GM21528 (cell line): ENCODE data around the gene BSN.

Experiments
- ATAC-seq: cut with Tn5 transposase; IDR thresholded peaks from one replicate; pipeline ENCODE4 v1.9.1; 2021; ENCODE audit warnings: mild to moderate bottlenecking, moderate library complexity; ENCODE audit not compliant: unreplicated experiment, low FRiP score

The BSN gene

DNA sequence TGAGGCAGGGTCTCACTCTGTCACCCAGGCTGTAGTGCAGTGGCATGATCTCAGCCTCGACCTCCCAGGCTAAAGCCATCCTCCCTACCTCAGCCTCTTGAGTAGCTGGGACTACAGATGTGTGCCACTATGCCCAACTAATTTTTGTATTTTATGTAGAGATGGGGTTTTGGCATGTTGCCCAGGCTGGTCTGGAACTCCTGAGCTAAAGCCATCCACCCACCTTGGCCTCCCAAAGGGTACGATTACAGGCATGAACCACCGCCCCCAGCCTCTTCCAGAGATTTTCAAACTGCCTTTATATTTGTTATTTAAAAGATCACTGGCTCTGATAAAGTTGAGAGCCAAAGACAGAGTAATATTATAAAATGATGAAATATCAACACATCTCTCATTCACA lies 37.3 kb downstream of the BSN start:
- ATAC-seq: no peak

DNA sequence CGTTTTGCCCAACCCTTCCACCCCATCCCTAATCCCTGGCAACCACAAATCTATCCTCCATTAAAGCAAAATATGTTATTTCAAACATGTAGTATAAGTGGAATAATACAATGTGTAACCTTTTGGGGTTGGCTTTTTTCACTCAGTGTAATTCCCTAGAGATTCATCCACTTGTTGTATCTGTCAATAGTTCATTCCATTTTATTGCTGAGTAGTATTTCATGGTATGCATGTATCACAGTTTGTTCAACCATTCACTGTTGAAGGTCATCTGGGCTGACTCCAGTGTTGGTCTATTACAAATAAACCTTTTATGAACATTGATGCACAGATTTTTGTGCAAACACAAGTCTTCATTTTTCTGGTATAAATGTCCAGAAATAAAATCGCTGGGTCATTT lies 38.8 kb downstream of the BSN start:
- ATAC-seq: no peak

DNA sequence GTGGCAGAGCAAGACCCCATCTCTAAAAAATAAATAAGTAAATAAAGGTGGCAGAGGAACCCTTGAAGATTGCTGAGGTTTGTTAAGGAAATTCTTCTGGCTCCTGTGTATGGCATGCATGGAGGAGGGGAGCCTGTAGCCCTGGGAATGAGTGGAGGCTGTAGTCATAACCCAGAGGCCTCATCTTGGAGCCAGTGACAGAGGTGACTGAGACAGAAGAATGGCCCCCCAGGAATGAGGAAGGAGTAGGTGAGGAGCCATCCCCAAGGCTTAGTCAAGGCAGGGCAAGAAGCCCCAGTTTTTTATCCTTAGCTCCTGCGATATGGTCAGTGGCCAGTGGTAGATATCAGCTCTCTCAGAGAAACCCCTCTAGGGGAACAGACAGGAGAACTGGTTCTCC lies 46.5 kb downstream of the BSN start:
- ATAC-seq: no peak

DNA sequence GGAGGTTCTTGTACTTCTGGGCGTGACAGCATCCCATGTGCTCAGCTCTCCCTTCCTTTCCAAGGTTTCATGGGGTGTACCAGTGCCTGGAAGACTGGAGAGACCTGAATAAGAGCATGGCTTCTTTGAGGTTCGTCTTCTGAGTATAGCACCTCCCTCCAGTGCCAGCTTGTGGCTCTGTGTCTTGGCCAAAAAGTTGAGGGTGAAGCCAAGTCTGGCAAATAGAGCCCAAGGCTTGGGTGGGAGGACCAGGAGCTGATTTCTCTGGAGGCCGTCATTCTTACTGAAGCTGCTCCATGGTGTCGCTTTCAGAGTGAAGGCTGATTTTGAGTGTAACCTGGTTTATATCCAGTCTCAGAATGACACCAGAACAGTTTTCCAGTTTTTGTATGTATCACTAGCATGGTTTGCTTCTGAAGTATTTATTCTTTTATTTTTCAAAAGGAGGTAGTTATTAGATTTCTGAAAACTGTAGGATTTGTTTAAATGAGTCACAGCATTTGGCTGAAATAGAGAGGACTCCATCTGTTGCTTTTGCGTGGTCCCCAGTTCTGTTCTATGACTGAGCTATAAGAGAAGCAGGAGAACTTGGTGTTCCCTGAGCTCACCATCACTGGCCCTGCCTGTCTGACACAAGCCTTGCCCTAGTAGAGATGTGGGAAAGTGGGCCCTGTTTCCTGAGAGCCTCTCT lies 47.2 kb downstream of the BSN start:
- ATAC-seq: no peak

DNA sequence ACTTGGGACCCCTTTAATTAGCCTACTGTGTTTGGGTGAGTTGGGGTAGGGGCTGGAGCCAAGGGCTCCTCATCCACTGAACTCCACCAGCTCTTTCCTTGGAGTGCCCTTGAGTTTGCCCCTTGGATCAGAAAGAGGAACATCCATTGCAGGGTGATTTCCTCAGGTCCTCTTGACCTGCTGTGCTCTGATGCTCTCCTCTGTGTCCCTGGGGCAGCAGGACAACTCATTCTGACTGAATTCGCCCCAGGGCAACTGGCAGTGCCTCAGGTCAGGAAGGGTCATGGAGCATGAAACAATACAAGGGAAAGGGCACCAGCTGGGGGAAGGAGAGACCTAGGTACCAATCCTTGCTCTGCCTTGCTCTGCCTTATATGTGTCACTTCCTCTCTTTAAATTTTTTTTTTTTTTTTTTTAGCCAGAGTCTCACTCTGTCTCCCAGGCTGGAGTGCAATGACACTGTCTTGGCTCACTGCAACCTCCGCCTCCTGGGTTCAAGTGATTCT lies 47.8 kb downstream of the BSN start:
- ATAC-seq: no peak

DNA sequence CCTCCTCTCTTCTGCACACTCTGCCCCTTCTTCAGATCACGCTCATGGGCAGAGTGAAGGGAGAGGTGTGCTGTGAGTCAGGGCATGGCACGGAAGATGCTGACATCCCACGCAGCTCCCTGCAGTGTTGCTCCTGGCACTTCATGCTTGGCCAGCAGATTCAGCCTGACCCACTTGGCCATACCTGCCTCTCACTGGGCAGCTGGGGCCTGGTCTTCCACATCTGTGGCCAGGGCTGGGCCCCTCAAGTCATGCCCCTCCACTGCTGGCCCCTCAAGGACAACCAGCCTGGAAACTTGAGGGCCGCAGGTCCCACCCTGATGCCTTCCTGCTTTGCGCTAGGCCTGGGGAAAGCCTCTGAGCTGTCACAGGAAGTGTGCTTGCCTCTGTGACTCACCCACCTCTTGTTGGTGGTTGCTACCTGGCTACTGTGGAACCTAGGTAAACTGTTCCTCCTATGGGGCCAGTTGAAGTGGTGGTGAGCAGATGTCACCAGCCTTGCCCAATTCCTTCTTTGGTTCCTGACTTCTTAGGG lies 48.7 kb downstream of the BSN start:
- ATAC-seq: no peak

DNA sequence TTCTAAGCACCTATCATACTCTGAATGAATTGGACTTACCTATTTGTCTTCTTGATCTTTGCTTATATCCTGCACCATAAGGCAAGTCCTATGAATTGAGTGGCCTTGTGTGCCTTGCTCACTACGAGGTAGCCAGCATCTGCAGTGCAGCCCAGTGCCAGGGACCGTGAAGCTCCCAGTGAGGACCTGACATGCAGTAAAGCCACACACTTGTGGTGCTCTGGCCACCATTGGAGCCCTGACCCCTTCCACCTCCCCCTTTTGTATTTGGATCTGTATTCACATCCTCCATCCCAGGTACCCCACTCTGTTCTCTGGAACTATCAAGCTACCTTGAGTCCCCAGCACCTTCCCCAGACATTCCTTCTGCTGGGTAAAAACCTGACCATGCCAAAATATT lies 52.1 kb downstream of the BSN start:
- ATAC-seq: no peak

DNA sequence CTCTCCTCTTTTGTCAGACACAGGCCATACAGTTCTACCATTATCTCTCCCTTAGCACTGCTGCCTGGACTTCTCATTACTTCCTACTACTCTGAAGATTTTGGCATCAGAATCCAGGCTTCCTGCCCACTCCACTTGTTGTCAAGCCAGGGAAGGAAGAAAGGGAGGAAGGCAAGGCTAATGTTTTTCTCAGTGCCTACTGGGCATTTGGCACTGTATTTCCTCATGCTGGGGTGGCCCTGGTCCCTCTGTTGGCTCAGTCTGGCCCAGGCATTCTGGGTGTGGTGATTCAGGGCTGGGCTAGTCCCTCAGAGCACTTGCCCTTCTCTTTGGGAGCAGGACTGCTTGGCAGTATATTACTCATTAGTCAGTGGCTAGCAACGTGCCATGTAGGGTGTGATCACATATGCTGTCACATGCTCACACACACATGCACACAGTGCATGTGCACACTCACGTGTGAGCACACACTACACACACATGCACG lies 52.9 kb downstream of the BSN start:
- no peak for ATAC-seq

DNA sequence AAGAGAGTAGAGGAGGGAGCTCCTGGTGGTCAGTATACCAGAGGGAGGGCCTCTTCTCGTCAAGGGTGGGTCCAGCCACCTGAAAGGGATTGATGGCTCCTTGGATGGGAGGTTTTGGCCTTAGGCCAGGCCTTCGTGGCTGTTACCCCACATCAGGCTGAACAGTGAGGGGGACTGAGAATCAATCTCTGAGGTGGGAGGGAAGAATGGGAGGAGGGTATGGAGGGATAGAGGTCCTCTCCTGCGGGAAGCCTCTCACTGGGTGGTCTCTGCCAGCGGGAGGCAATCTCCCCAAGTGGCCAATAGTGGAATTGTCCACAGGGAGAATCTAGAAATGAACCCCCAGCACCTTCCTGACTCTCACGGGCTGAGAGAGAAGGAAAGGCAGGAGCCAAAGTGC lies 53.5 kb downstream of the BSN start:
- ATAC-seq: no peak

DNA sequence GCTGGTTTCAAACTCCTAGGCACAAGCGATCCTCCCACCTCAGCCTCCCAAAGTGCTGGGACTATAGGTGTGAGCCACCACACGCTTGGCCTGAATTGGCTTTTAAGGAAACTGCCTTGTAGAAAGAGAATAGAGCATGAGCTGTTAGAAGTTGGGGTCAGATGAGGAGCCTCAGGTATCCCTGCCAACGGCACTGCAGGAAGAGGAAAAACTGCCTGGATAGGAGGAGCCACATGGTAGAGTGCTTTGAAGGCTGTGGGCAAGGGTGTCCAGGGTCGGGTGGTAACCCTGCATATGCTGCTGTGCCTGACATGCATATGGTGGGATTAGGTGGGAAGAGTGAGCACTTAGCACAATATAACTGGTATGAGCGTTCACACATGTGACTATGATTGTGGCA lies 55.0 kb downstream of the BSN start:
- ATAC-seq: no peak

DNA sequence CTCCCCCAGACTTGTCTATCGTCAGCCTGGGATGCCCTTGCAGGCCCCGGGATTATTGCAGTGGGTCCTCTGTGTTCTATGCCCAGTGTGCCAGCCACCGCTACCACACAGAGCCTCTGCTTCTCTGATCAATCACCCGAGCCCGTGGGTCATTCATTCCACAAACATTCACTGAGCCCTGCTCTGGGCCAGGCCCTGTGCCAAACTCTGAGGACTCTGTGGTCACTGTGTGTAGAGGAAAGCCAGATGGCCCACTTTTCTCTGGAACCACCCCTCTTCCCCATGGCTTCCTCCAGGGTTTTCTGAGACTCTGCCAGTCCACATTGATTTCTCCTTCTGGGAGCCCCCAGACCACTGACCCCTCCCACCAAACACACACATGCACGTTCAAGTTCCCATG lies 55.5 kb downstream of the BSN start:
- ATAC-seq: no peak

DNA sequence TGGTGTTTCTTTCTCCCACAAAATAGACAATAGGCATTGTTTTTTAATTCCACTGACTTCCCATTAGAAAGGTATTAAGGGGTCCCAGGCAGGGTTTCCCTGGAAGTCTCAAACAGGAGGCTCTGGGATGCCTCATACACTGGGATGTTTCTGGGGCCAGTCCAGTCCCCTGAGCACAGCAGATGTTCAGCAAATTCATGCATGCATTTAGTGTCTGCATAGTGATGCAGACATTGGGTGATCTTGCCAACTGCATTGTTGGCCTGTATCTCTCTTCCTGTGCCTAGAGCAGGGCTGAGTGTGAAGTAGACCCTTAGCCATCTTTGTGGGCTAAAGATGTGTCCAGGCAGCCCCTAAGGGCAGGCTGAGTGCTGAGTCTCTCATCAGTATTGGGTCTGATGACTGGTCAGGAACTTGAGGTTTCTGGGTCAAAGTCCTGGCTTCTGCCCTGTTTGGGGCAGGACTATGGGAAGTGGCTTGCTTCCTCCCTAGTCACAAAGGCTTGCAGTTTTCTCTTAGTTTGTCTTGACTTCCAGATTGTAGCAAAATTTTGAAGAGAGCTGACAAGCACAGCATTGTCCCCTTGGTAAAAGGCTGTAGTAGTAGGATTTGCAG lies 56.5 kb downstream of the BSN start:
- no peak for ATAC-seq

DNA sequence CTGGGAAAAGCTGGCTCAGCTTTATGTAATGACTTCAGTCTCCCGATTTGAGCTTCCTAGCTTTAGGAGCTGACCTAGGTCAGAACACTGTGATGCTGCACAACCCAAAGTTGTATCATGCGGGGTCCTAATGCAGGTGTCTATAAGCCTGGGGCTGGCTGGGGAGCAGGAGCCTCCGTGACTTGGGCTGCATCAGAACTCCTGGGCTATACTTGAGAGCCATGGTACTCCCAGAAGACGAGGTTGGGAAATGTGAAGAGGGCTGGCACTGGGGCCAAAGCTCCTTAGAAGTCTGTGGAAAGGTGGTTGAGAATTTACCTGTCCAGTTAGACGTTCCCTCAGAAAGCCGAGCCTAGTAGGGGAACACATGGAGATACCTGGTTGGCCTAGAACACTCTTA lies 57.0 kb downstream of the BSN start:
- no peak for ATAC-seq

DNA sequence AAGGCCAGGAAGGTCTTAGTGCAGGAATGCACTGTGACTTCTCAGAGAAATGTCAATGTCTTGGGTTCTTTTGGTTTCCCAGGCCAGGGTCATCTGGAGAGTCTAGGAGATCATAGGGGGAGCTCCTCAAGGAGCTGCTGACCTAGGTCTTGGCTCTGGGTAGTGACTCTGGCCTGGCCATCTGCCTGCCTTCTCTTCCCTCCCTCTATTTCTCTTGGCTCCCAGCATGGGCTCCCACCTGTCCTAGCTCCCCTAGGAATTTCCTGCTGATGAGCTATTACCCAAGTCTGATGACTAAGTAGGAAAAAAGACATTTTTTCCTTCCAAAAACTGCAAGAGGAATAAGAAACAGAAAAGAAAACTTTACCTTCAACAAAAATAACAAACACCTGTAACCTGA lies 57.4 kb downstream of the BSN start:
- no peak for ATAC-seq

DNA sequence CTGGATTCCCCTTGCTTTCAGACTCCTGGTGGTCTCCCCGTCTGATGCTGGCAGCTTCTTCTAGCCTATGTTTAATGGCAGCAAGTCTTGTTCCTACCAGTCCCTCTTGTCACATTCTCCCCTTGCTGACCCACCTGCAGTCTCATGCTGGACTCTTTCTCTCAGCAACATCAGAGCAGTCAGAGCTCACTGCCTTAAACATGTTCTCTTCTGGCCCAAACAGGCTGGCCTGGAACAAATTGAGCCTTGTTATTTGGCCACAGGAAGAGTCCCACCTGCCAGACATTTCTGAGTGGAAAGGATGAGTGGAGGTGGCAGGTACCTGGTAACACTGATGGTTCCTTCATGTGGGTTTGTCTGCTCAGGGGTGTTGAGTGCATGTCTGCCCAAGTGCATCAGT lies 60.7 kb downstream of the BSN start:
- no peak for ATAC-seq

DNA sequence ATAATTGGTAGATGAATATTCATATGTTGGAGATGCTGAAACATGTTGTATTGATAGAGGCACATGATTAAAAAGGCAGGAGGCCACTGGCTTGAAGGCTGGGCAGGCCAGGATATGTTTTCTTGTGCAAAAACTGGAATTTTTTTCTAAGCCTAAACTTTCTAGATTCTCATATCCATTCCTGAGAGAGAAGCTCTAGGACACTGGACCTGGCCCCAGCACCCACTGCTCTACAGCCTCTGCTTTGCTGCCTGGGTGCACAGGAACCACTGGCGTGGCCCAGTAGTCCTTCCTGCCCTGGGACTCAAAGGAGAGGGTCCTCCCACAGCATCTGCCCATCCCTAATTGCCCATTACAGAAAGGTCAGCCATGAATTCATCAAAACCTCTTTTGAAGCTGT lies 61.8 kb downstream of the BSN start:
- no peak for ATAC-seq

DNA sequence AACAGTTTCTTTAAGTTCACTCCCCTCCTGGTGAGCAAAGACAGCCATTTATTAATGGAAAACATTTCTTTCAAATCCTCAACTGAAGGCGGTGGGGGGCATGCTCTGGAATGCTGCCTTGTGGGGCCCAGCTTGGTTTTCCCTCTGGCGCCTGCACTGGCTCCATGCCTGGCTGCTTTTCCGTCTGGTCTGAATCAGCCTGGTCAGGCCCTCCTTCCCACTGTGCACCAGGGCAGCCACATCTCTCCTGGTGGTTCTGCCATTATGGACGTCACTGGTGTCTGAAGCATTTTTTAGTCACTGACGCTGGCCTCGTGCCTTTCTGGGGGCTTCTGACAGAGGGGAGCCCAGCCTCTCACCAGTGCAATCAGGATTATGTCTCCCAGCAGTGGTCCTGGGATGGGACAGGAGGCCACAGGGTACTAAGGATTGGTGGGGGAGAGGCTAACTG lies 62.2 kb downstream of the BSN start:
- no peak for ATAC-seq

DNA sequence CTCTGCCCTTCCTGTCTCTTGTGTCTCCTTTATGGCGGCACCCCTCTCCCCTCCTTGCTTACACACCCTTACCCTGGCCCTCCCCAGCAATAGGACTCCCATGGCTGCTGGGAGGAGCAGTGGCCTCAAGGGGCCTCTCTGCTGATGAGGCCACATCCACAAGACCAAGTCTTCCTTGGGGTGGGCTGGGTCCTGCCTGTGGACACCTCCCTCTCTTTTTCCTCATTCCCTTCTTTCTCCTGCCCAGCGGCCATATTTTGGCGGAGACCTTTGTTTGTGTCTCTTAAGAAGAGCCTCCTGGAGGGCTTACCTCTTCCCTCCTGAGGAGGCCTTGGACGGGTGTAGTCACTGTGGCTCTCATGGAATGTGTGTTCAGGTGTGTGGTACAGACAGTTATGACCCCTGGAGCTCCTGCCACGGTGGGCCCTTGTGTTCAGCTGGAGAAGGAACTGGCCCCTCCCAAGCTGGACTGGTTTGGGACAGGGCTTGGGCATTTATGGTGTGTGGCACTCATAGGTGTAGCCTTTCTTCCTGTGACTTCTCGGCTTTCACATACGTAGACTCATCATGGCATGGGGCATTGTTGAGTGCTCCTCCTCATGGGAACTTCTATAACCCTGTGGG lies 63.2 kb downstream of the BSN start:
- ATAC-seq: no peak

DNA sequence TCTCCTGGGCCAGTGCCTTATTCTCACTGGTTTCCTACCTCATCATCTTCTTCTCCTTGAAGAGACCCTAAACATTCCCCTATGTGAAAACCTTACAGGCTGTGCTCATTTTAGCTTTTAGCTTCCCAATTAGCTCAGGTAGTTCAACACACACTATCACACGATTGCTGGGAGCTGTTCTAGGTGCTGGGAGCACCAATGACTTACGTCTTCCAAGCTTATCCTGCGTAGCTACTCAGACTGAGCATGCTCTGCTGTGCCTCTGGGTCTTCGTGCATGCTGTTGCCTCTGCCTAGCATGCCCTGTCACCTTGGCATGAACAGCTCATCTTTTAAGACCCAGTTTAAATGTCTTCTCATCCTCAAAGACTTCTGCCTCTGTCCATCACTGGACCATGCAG lies 64.1 kb downstream of the BSN start:
- ATAC-seq: no peak

DNA sequence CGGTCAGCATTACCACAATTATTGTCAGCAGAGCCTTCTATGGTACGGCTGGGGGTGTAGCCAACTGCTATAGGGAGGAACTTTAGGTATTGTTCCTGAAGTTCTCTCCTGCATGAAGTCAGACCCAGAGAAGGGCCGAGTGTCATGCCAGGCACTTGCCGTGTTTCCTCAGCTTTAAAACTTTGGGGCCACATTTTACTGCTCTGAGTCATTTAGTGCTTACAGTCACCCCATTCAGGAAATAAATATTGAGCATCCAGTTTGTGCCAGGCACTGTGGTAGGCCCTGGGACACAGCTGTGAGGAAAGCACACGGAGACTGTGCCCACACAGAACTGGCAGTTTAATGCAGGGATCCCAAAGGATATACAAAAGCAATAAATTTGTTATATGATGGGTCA lies 65.4 kb downstream of the BSN start:
- no peak for ATAC-seq

DNA sequence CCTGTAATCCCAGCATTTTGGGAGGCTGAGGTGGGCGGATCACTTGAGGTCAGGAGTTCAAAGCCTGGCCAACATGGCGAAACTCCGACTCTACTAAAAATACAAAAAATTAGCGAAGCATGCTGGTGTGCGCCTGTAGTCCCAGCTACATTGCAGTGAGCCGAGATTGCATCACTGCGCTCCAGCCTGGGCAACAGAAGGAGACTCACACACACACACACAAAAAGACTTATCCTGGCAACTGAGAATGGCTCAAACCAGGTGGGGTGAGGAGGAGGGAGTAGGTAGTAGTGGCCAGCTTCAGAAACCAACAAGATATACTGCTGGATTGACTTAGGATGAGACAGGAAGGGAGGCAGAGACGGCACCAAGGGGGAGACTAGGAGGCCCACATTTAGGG lies 66.5 kb downstream of the BSN start:
- no peak for ATAC-seq

DNA sequence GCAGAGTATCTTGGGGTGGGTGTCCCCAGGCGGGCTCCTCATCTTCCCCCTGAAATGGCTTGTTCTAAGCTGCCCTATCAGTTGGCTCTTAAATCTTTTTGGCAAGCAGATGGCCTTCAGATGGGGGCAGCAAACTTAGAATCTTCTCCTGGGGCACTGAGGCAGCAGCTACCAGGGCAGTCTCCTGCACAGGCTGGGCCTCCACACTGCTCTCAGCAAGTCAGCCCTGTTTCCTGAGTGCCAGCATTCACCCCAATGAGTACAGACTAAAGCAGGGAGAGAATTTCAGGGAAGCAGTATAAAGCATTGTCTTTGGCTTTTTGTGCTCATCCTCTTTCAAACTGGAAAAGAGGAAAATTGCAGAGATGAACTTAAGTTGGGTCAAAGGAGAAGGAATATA lies 68.8 kb downstream of the BSN start:
- ATAC-seq: no peak
